ENCODE data around the gene AP4M1.

Gene AP4M1

DNA sequence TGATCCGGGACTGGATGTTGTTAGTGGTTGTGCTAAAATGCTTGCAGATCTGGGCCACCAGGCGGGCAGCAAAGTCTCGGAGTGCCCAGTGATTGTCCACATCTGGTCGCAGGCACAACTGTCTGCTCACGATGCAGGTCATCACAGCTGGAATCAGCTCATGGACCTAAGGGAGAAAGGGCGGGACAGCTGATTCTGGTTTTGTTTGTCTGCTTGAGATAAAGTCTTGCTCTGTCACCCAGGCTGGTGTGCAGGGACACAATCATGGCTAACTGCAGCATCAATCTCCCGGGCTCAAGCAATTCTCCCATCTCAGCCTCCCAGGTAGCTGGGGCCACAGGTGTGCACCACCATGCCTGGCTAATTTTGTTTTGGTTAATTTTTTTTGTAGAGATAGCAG lies 9.7 kb downstream of the AP4M1 start:
- no peak overlapping the region for H3K9ac ChIP-seq (ENCODE audit: low read depth, low read length)
- no peak overlapping the region for H3K27ac ChIP-seq (ENCODE audit: low read depth, low read length)
- H3K27me3 ChIP-seq (ENCODE audit: insufficient read depth, low read length): no peaks in the 10 kb centered on the region
- no peaks in the 10 kb centered on the region for H3K4me1 ChIP-seq (ENCODE audit: insufficient read depth, low read length)
- H3K9me3 ChIP-seq (ENCODE audit: insufficient read depth, low read depth, low read length): no peaks in the 10 kb centered on the region
- peaks cover 72% of the 10 kb centered on the region for H3K36me3 ChIP-seq (ENCODE audit: insufficient read depth, low read length)
- H3K4me3 ChIP-seq (ENCODE audit: low read length): no peak overlapping the region
- 95% methylated on average over 7 of the region's 7 CpGs for WGBS

DNA sequence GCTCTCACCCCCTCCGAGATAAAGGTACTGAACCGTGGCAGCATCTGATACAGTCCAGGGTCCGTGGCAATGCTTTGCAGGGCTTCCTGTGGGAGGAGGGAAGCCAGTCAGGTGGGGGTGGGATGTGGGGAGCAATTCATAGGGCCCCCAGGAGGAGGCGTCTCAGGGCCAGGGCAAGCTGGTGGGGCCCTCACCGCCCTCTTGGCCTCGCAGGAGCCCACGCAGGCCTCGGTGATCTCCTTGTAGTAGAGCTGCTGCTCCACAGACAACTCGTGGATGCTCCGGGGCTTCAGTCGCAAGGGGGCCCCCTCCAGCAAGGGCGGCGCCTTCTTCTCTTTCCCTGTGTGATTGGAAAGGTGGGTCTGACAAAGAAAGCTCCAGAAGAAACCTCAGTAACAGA lies 10.5 kb downstream of the AP4M1 start:
- WGBS: 95% methylated on average over 13 of the region's 13 CpGs
- H3K36me3 ChIP-seq (ENCODE audit: insufficient read depth, low read length): peaks cover 70% of the 10 kb centered on the region

DNA sequence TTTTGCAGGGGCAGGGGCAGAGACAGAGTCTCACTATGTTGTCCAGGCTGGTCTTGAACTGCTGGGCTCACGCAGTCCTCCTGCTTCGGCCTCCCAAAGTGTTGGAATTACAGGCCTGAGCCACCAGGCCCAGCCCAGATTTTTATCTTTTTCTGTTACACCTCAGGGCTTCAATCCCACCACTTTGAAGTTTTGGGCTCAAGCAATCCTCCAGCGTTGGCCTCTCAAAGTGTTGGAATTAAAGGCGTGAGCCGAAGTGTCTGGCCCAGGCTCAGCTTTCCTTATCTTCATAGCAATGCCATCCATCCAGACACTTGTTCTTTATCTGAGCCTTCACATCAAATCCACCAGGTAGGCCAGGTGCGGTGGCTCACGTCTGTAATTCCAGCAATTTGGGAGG lies 13.6 kb downstream of the AP4M1 start:
- Histone ChIP-seq H3K4me1 (ENCODE audit: insufficient read depth, low read length) (no peaks in the 10 kb centered on the region), H3K9me3 (ENCODE audit: insufficient read depth, low read depth, low read length) (no peaks in the 10 kb centered on the region), H3K9ac (ENCODE audit: low read depth, low read length) (no peak overlapping the region), H3K4me3 (ENCODE audit: low read length) (no peak overlapping the region), H3K27me3 (ENCODE audit: insufficient read depth, low read length) (no peaks in the 10 kb centered on the region), H3K36me3 (ENCODE audit: insufficient read depth, low read length) (peaks cover 42% of the 10 kb centered on the region), H3K27ac (ENCODE audit: low read depth, low read length) (no peak overlapping the region)
- 98% methylated on average over 7 of the region's 7 CpGs for WGBS

More for the DNA sequence above, 10.5 kb downstream of the AP4M1 start:
- H3K9me3 ChIP-seq (ENCODE audit: insufficient read depth, low read depth, low read length): no peaks in the 10 kb centered on the region
- no peak overlapping the region for H3K9ac ChIP-seq (ENCODE audit: low read depth, low read length)
- H3K27me3 ChIP-seq (ENCODE audit: insufficient read depth, low read length): no peaks in the 10 kb centered on the region
- no peaks in the 10 kb centered on the region for H3K4me1 ChIP-seq (ENCODE audit: insufficient read depth, low read length)
- H3K27ac ChIP-seq (ENCODE audit: low read depth, low read length): no peak overlapping the region
- H3K4me3 ChIP-seq (ENCODE audit: low read length): no peak overlapping the region

DNA sequence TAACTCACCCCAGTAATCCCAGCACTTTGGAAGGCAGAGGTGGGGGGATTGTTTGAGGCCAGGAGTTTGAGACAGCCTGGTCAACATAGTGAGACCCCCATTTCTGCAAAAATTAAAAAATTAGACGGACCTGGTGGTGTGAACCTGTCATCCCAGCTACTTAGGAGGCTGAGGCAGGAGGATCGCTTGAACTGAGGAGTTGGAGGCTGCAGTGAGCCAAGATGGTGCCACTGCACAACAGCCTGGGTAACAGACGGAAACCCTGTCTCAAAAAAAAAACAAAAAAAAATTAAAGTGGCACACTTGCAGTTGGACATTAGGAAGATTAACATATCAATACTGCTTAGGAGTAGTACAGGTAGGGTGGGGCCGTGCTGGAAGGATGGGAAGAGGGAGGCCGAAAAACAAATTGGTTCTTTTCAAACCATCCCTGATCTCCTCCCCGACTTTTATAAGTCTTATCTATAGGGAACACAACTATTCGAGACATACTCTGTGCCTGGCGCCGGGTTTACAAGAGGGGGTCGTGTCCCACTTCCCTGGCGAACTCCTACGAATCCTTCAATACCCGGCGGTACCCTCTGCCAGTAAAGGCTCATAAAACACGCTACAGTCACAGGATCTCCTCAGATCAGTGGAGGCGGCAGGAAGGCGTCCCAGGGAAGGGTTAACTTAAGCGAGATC lies 17.1 kb downstream of the AP4M1 start:
- Histone ChIP-seq H3K27ac (ENCODE audit: low read depth, low read length) (peak overlapping the region; percentile 85), H3K9ac (ENCODE audit: low read depth, low read length) (peak overlapping the region; percentile 97), H3K4me1 (ENCODE audit: insufficient read depth, low read length) (peaks cover 7% of the 10 kb centered on the region; the same call in 1 of the 2 replicates), H3K27me3 (ENCODE audit: insufficient read depth, low read length) (no peaks in the 10 kb centered on the region), H3K9me3 (ENCODE audit: insufficient read depth, low read depth, low read length) (no peaks in the 10 kb centered on the region), H3K4me3 (ENCODE audit: low read length) (peak overlapping the region; percentile 92), H3K36me3 (ENCODE audit: insufficient read depth, low read length) (peaks cover 11% of the 10 kb centered on the region)
- WGBS: 17% methylated on average over 17 of the region's 18 CpGs

DNA sequence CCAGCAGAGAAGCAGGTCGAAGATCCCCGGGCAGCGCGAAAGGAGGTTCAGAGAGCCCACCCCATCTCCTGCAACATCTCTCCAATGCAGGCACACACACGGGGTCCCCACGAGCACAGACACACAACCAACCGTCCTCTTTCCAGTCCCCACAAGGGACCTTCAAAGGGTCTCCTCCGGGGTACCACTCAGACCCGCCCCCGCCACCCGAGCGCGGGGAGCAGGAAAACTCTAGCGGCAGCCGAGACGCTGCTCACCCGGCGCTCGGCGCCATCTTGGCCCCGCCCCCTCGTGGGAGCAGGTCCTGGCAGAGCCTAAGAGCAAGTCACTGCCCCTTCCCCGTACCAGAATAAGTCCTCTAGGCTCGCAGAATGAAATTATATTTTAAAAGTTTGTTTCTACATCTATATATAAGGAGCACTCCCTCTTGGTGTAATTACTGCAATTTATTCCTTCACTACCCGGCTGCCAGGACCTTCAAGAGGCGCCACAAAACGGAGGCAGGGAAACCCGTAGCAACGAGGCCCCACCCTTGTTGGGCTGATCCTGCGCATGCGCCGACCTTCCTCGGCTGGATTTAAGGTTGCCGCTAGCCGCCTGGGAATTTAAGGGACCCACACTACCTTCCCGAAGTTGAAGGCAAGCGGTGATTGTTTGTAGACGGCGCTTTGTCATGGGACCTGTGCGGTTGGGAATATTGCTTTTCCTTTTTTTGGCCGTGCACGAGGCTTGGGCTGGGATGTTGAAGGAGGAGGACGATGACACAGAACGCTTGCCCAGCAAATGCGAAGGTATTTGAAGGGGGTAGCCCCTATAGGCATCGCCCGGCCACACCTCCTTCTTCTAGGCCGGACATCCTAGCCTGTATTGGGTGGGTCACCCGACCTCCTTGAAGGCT lies 17.9 kb downstream of the AP4M1 start, which contains the start of the genes CNPY4 and TAF6:
Gene CNPY4 (plus strand): TSS at position 563 of the 898 bp plus-strand sequence. CDS start 111 bp downstream, at position 674.
Gene TAF6 (minus strand): TSS at position 287 of the 898 bp plus-strand sequence. CDS start 5,149 bp downstream, outside the sequence.
- Histone ChIP-seq H3K36me3 (ENCODE audit: insufficient read depth, low read length) (peaks cover 4% of the 10 kb centered on the region; the same call in 1 of the 2 replicates), H3K4me1 (ENCODE audit: insufficient read depth, low read length) (peaks cover 7% of the 10 kb centered on the region; the same call in 1 of the 2 replicates), H3K27ac (ENCODE audit: low read depth, low read length) (peak within 1 kb of the TSS; percentile 85), H3K9ac (ENCODE audit: low read depth, low read length) (peak within 1 kb of the TSS; percentile 97), H3K4me3 (ENCODE audit: low read length) (peak within 1 kb of the TSS; percentile 92), H3K9me3 (ENCODE audit: insufficient read depth, low read depth, low read length) (no peaks in the 10 kb centered on the region), H3K27me3 (ENCODE audit: insufficient read depth, low read length) (no peaks in the 10 kb centered on the region)
- WGBS: under 1% methylated on average over 46 of the region's 49 CpGs

DNA sequence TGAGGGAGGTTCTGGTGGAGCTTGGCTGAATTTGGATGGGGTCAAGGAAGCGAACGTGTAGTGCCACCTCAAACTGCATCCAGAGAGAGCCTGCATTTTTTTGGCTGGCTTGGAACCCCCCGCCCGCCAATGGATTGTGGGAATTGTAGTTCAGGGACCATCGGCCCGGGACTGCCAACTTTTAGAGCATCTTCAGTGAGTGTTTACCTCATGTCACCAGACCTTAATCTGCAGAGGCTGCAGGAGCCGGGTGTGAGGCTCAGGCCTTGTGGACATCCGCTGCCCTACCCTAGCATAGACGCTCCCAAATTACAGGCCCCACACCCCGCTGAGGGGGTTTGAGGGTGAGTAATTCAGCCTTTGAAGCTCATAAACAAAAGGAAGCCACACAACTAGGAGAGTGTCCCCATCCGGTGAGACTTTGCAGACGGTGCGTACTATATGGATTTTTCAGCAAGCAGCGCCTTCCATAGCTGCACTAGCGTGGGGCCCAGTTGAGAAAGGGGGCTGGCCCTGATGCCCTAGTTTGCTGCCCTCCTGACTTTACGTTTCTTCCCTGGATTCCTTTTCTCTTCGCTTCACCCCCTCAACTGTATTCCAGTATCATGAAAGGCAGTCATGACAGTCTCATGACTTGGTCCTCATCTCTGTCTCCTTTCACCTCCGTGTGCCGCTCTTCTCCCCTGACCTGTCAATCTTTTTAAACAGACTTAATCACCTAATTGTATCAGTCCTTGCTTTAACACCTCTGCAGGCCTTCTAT lies 18.7 kb downstream of the AP4M1 start:
- Histone ChIP-seq H3K27ac (ENCODE audit: low read depth, low read length) (peak overlapping the region; percentile 85; the same call in 1 of the 2 replicates), H3K4me1 (ENCODE audit: insufficient read depth, low read length) (peaks cover 7% of the 10 kb centered on the region; the same call in 1 of the 2 replicates), H3K9ac (ENCODE audit: low read depth, low read length) (peak overlapping the region; percentile 97), H3K36me3 (ENCODE audit: insufficient read depth, low read length) (peaks cover 9% of the 10 kb centered on the region; the same call in 1 of the 2 replicates), H3K27me3 (ENCODE audit: insufficient read depth, low read length) (no peaks in the 10 kb centered on the region), H3K9me3 (ENCODE audit: insufficient read depth, low read depth, low read length) (no peaks in the 10 kb centered on the region), H3K4me3 (ENCODE audit: low read length) (peak overlapping the region; percentile 92)
- WGBS: 16% methylated on average over 19 of the region's 19 CpGs

DNA sequence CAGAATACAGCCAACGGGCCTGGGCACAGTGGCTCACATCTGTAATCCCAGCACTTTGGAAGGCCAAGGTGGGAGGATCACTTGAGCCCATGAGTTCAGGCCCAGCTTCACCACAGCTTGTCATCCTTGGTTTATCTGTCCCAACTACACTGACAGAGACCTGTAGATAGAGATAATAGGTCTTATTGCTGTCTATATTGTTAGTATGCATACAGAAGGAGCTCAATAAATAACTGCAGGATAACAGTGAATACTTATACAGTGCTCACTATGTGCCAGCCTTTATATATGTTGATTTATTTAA lies 19.2 kb downstream of the AP4M1 start:
- Histone ChIP-seq H3K36me3 (ENCODE audit: insufficient read depth, low read length) (peaks cover 10% of the 10 kb centered on the region; the same call in 1 of the 2 replicates), H3K9me3 (ENCODE audit: insufficient read depth, low read depth, low read length) (no peaks in the 10 kb centered on the region), H3K9ac (ENCODE audit: low read depth, low read length) (no peak overlapping the region), H3K4me1 (ENCODE audit: insufficient read depth, low read length) (peaks cover 7% of the 10 kb centered on the region; the same call in 1 of the 2 replicates), H3K27me3 (ENCODE audit: insufficient read depth, low read length) (no peaks in the 10 kb centered on the region), H3K27ac (ENCODE audit: low read depth, low read length) (no peak overlapping the region), H3K4me3 (ENCODE audit: low read length) (peak overlapping the region; percentile 92)
- WGBS: 58% methylated on average over 1 of the region's 1 CpG

DNA sequence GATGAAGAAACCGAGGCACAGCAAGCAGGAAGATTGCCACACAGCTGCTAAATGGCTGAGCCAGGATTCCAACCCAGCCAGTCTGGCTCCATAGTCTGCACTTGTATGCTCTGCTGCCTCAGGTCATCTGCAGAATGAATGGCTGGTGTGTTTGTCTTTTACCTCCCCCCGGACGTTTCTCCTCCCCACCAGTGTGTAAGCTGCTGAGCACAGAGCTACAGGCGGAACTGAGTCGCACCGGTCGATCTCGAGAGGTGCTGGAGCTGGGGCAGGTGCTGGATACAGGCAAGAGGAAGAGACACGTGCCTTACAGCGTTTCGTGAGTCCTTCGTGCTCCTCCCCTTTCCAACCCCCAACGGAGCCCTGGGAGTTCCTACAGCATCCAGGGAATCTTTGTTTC lies 20.6 kb downstream of the AP4M1 start:
- Histone ChIP-seq H3K36me3 (ENCODE audit: insufficient read depth, low read length) (peaks cover 6% of the 10 kb centered on the region; the same call in 1 of the 2 replicates), H3K27me3 (ENCODE audit: insufficient read depth, low read length) (no peaks in the 10 kb centered on the region), H3K4me1 (ENCODE audit: insufficient read depth, low read length) (peaks cover 7% of the 10 kb centered on the region; the same call in 1 of the 2 replicates), H3K4me3 (ENCODE audit: low read length) (no peak overlapping the region), H3K9me3 (ENCODE audit: insufficient read depth, low read depth, low read length) (no peaks in the 10 kb centered on the region), H3K9ac (ENCODE audit: low read depth, low read length) (no peak overlapping the region), H3K27ac (ENCODE audit: low read depth, low read length) (no peak overlapping the region)
- 65% methylated on average over 13 of the region's 13 CpGs for WGBS

DNA sequence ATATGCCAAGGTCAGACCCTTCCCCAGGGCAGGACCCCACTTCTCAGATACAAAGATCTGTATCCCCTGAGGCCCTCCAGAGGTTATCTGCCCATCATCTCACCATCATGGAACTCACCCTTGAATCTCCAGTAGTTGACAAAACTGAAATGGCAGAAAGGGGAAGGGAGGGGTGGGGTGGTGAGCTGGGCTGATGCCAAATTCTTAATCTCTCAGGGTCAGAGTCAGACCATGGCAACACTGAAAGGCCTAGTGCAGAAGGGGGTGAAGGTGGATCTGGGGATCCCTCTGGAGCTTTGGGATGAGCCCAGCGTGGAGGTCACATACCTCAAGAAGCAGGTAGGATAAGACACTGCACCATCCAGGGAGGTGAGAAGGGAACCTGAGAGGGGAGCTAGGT lies 21.1 kb downstream of the AP4M1 start:
- 90% methylated on average over 1 of the region's 1 CpG for WGBS
- no peak overlapping the region for H3K9ac ChIP-seq (ENCODE audit: low read depth, low read length)
- H3K27ac ChIP-seq (ENCODE audit: low read depth, low read length): no peak overlapping the region
- H3K9me3 ChIP-seq (ENCODE audit: insufficient read depth, low read depth, low read length): no peaks in the 10 kb centered on the region
- H3K4me1 ChIP-seq (ENCODE audit: insufficient read depth, low read length): peaks cover 7% of the 10 kb centered on the region; the same call in 1 of the 2 replicates
- peaks cover 3% of the 10 kb centered on the region for H3K27me3 ChIP-seq (ENCODE audit: insufficient read depth, low read length)
- peaks cover 6% of the 10 kb centered on the region; the same call in 1 of the 2 replicates for H3K36me3 ChIP-seq (ENCODE audit: insufficient read depth, low read length)
- H3K4me3 ChIP-seq (ENCODE audit: low read length): no peak overlapping the region

DNA sequence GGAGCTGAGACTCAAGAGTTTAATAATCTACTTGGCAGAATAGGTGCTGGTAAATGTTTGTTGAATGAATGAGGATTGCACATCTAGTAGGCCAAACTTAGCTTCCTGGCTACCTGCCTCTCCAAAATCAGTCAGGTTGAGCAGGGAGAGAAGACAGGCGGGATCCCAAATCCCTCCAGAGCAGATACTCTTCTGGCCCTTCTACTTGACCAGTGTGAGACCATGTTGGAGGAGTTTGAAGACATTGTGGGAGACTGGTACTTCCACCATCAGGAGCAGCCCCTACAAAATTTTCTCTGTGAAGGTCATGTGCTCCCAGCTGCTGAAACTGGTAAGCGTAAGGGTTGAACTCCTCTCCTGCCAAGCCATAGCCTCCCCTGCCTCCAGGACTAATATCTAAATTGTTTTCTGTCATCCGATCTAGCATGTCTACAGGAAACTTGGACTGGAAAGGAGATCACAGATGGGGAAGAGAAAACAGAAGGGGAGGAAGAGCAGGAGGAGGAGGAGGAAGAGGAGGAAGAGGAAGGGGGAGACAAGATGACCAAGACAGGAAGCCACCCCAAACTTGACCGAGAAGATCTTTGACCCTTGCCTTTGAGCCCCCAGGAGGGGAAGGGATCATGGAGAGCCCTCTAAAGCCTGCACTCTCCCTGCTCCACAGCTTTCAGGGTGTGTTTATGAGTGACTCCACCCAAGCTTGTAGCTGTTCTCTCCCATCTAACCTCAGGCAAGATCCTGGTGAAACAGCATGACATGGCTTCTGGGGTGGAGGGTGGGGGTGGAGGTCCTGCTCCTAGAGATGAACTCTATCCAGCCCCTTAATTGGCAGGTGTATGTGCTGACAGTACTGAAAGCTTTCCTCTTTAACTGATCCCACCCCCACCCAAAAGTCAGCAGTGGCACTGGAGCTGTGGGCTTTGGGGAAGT lies 23.1 kb downstream of the AP4M1 start:
- Histone ChIP-seq H3K9me3 (ENCODE audit: insufficient read depth, low read depth, low read length) (no peaks in the 10 kb centered on the region), H3K4me1 (ENCODE audit: insufficient read depth, low read length) (peaks cover 12% of the 10 kb centered on the region), H3K27ac (ENCODE audit: low read depth, low read length) (no peak overlapping the region), H3K4me3 (ENCODE audit: low read length) (no peak overlapping the region), H3K9ac (ENCODE audit: low read depth, low read length) (no peak overlapping the region), H3K36me3 (ENCODE audit: insufficient read depth, low read length) (peaks cover 6% of the 10 kb centered on the region; the same call in 1 of the 2 replicates), H3K27me3 (ENCODE audit: insufficient read depth, low read length) (peaks cover 20% of the 10 kb centered on the region)
- WGBS: 97% methylated on average over 4 of the region's 4 CpGs
